Endothelial cell of umbilical vein (primary cell): ENCODE measurements around the gene NDP. TPM values are rescaled to one million over a fixed set of nuclear protein-coding genes. Genes with fewer than 3 reads are reported as not detected.

Experiments
- BruUV-seq: library from RNA; stranded (reverse); fragments of 400-500 nt; replicated peaks from 2 replicates; lab custom pipeline; 2021; lab: Mats Ljungman, UMichigan
- CTCF ChIA-PET: fragments of 300-600, 350-600 bp; sonication (Branson Sonifier 250); formaldehyde crosslinking; loops from one replicate; lab custom pipeline; 2021; ENCODE audit warnings: antibody characterized with exemption, inconsistent platforms; lab: Charles Lee
- POLR2A ChIA-PET: fragments of 300-600, 350-600 bp; sonication (Branson Sonifier 250); formaldehyde crosslinking; loops from one replicate; lab custom pipeline; 2021; ENCODE audit warnings: antibody characterized with exemption, inconsistent platforms; lab: Charles Lee
- DNase-seq: peaks from one replicate; pipeline ENCODE4 v3.0.0-alpha.2; 2011; ENCODE audit warnings: low read depth, low spot score
- FAIRE-seq: peaks from 2 replicates; lab custom pipeline; 2011; peaks lifted over from hg19 to GRCh38; lab: Jason Lieb, UNC
- H2AFZ ChIP-seq: 2 replicates; pipeline ENCODE4 v1.6.0; 2012; ENCODE audit warnings: low read depth, low read length, control low read depth, inconsistent platforms
- H3K27ac ChIP-seq: 2 replicates; pipeline ENCODE4 v1.5.1; 2011; ENCODE audit warnings: low read depth, mild to moderate bottlenecking, control low read depth, low read length, moderate library complexity; ENCODE audit not compliant: insufficient read depth
- H3K27me3 ChIP-seq, 2 experiments: 2 replicates each; pipeline versions ENCODE4 v1.6.0 to v1.6.1; 2011; ENCODE audit warnings: low read length in 2 of 2, mixed read lengths in 1 of 2; ENCODE audit not compliant: control insufficient read depth in 2 of 2, insufficient read depth in 2 of 2
- H3K36me3 ChIP-seq, 2 experiments: 2 replicates in 1 of 2; 3 replicates in 1 of 2; pipeline ENCODE4 v1.5.1; 2011; ENCODE audit warnings: low read length in 2 of 2, mild to moderate bottlenecking in 1 of 2, moderate library complexity in 1 of 2; ENCODE audit not compliant: control insufficient read depth in 2 of 2, insufficient read depth in 2 of 2; ENCODE audit errors: extremely low read depth in 1 of 2
- H3K4me1 ChIP-seq: 3 replicates; pipeline ENCODE4 v1.5.1; 2011; ENCODE audit warnings: mild to moderate bottlenecking, low read length; ENCODE audit not compliant: control insufficient read depth, insufficient read depth; ENCODE audit errors: extremely low read depth
- H3K4me2 ChIP-seq: 2 replicates; pipeline ENCODE4 v1.6.1; 2011; ENCODE audit warnings: low read length, control low read depth, mixed read lengths; ENCODE audit not compliant: insufficient read depth
- H3K4me3 ChIP-seq, 3 experiments: fragments of 200-600 bp in 1 of 3; sonication (generic), shearing (Covaris generic) in 1 of 3; replicated peaks in 1 of 3; 2 replicates each; pipeline ENCODE4 v1.5.1; 2011 to 2016; ENCODE audit warnings: control low read depth in 3 of 3, low read length in 3 of 3, mild to moderate bottlenecking in 2 of 3, inconsistent platforms in 1 of 3, low read depth in 1 of 3, moderate library complexity in 1 of 3; ENCODE audit not compliant: insufficient read depth in 1 of 3
- H3K79me2 ChIP-seq: 2 replicates; pipeline ENCODE4 v1.6.0; 2012; ENCODE audit warnings: low read length, inconsistent platforms; ENCODE audit not compliant: control insufficient read depth, insufficient read depth
- H3K9ac ChIP-seq: replicated peaks from 2 replicates; pipeline ENCODE3; 2011; ENCODE audit warnings: low read length, control low read depth; ENCODE audit not compliant: insufficient read depth; ENCODE audit errors: extremely low read depth
- H3K9me1 ChIP-seq: replicated peaks from 3 replicates; pipeline ENCODE4 v1.6.0; 2011; ENCODE audit warnings: mild to moderate bottlenecking, low read length; ENCODE audit not compliant: control insufficient read depth, insufficient read depth; ENCODE audit errors: extremely low read depth
- H3K9me3 ChIP-seq: replicated peaks from 2 replicates; pipeline ENCODE4 v1.5.1; 2012; ENCODE audit warnings: low read length, inconsistent platforms; ENCODE audit not compliant: control insufficient read depth, insufficient read depth
- H4K20me1 ChIP-seq: replicated peaks from 2 replicates; pipeline ENCODE3; 2011; ENCODE audit warnings: mild to moderate bottlenecking, low read length; ENCODE audit not compliant: control insufficient read depth, insufficient read depth; ENCODE audit errors: extremely low read depth
- EZH2 ChIP-seq: IDR thresholded peaks from 2 replicates; pipeline ENCODE4 v1.6.1; 2012; ENCODE audit warnings: borderline replicate concordance, low read depth, mild to moderate bottlenecking, moderate library complexity, low read length, inconsistent platforms; ENCODE audit not compliant: severe bottlenecking
- FOS ChIP-seq: IDR thresholded peaks from 2 replicates; pipeline ENCODE4 v1.6.1; 2011; ENCODE audit warnings: mild to moderate bottlenecking, low read length, moderate library complexity, borderline replicate concordance; ENCODE audit not compliant: insufficient read depth
- GATA2 ChIP-seq: IDR thresholded peaks from 2 replicates; pipeline ENCODE4 v1.7.0; 2011; ENCODE audit warnings: low read depth, mild to moderate bottlenecking, moderate library complexity, mixed read lengths, low read length; ENCODE audit not compliant: insufficient read length, insufficient read depth
- JUN ChIP-seq: IDR thresholded peaks from 2 replicates; pipeline ENCODE4 v1.6.1; 2011; ENCODE audit warnings: borderline replicate concordance, low read depth; ENCODE audit not compliant: insufficient read length, insufficient read depth
- MYC ChIP-seq: IDR thresholded peaks from one replicate; pipeline ENCODE4 v1.6.1; 2011; ENCODE audit warnings: mild to moderate bottlenecking, low read depth, low read length
- POLR2A ChIP-seq: IDR thresholded peaks from 2 replicates; pipeline ENCODE4 v1.6.1; 2012; ENCODE audit warnings: low read depth, mild to moderate bottlenecking, control low read depth, low read length
- POLR2AphosphoS5 ChIP-seq: IDR thresholded peaks from 2 replicates; pipeline ENCODE4 v1.6.1; 2012; ENCODE audit warnings: low read depth, mild to moderate bottlenecking, control low read depth, low read length, moderate library complexity; ENCODE audit not compliant: insufficient read depth
- dilution Hi-C: fragments of 300-500 bp; cut with MboI; formaldehyde crosslinking; loops from one replicate; pipeline ENCODE4 v1.15.0; 2019; ENCODE audit warnings: low sequenced_read_pairs; ENCODE audit not compliant: extremely low pct_ligation_motif_present
- intact Hi-C: fragments of 100-400 bp; cut with micrococcal nuclease; formaldehyde crosslinking; loops from one replicate; pipeline ENCODE4 v1.10.0; 2022
- polyA plus RNA-seq, 4 experiments: library from polyadenylated mRNA; depleted of rRNA in 3 of 4; stranded (reverse) in 3 of 4; unstranded in 1 of 4; fragments of >200 nt; gene quantifications; 2 replicates each; pipeline versions ENCODE4 v1.2.1 to v1.2.3, GENCODE V29; 2011 to 2012; ENCODE audit warnings: missing spikeins in 1 of 4
- total RNA-seq: library from RNA; stranded (reverse); gene quantifications from 2 replicates; pipeline ENCODE4 v1.2.3, GENCODE V29; 2021
- TF ChIP-seq, protein P1 (sequence below), 2 donors: IDR thresholded peaks; 1 replicate in 1 of 2; 2 replicates in 1 of 2; pipeline ENCODE4 v1.5.1; 2011; ENCODE audit warnings: low read length in 2 of 2, mild to moderate bottlenecking in 2 of 2, moderate library complexity in 2 of 2, control low read depth in 1 of 2, inconsistent platforms in 1 of 2, low read depth in 1 of 2; ENCODE audit not compliant: insufficient read depth in 1 of 2; ENCODE audit errors: extremely low read depth in 1 of 2
- TF ChIP-seq, protein P2 (sequence below): IDR thresholded peaks from 2 replicates; pipeline ENCODE4 v1.6.1; 2011; ENCODE audit not compliant: insufficient read depth, insufficient read length

The NDP gene
- total and polyA plus RNA-seq, 2 donors (not counting 3 experiments of a cell fraction or from before 2014, with no cell fraction given) = 0.58 to 0.60 TPM

DNA sequence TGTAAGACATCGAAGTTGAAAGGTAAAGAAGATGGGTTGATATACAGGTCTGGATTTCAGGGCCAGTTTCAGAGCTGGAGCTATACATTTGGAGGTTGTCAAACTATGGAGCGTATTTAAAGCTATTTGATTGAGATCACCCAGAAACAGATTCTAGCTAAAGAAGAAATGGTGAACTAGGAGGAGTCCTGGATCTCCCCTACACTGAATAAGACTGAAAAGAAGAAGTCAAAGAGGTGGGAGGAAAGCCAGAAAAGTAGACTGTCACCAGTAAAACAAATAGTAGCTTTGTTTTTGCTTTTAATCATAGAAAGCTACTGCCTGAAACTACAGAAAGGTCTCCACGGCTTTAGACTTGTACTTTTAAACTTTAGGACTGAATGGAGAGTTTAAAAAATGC is 5.0 kb upstream of the NDP start:
- Histone ChIP-seq H3K9me3 (no peaks in the 10 kb centered on the region), H3K27me3 (no peaks in the 10 kb centered on the region), H3K4me3 (no peak overlapping the region), H3K79me2 (no peaks in the 10 kb centered on the region), H3K9me1 (no peaks in the 10 kb centered on the region), H3K36me3 (no peaks in the 10 kb centered on the region), H3K4me1 (peaks cover 9% of the 10 kb centered on the region), H3K27ac (no peak overlapping the region), H3K4me2 (no peak overlapping the region), H3K9ac (no peak overlapping the region), H2AFZ (no peak overlapping the region), H4K20me1 (no peaks in the 10 kb centered on the region)
- intact Hi-C loops = loop anchor here (10.0 kb wide), 1 partner anchor 897 kb away; the partner anchor contains the start of gene KDM6A
- TF ChIP-seq GATA2 = no peak
- TF ChIP-seq JUN = no peak
- TF ChIP-seq, protein P1, sequence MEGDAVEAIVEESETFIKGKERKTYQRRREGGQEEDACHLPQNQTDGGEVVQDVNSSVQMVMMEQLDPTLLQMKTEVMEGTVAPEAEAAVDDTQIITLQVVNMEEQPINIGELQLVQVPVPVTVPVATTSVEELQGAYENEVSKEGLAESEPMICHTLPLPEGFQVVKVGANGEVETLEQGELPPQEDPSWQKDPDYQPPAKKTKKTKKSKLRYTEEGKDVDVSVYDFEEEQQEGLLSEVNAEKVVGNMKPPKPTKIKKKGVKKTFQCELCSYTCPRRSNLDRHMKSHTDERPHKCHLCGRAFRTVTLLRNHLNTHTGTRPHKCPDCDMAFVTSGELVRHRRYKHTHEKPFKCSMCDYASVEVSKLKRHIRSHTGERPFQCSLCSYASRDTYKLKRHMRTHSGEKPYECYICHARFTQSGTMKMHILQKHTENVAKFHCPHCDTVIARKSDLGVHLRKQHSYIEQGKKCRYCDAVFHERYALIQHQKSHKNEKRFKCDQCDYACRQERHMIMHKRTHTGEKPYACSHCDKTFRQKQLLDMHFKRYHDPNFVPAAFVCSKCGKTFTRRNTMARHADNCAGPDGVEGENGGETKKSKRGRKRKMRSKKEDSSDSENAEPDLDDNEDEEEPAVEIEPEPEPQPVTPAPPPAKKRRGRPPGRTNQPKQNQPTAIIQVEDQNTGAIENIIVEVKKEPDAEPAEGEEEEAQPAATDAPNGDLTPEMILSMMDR (IDR thresholded peaks at IDR 0.05; ENCODE audit: extremely low read depth in 1 of 2, insufficient read depth in 1 of 2, low read depth in 1 of 2, low read length in 2 of 2) = no peak
- no peak for TF ChIP-seq EZH2
- no peak for TF ChIP-seq POLR2AphosphoS5
- TF ChIP-seq, protein P2, sequence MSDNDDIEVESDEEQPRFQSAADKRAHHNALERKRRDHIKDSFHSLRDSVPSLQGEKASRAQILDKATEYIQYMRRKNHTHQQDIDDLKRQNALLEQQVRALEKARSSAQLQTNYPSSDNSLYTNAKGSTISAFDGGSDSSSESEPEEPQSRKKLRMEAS = no peak
- no peak for TF ChIP-seq POLR2A
- no peak for TF ChIP-seq MYC
- TF ChIP-seq FOS = no peak
- CTCF ChIA-PET = interaction anchor here (1.2 to 1.6 kb wide), 3 partner anchors 20 to 34 kb away, joined by 3 to 6 read pairs (median 4); no protein-coding TSS in a partner anchor
- BruUV-seq = no TSS peak
- DNase-seq (no peak), FAIRE-seq (no peak)
- dilution Hi-C loops = no loop called here
- POLR2A ChIA-PET = no interaction called here
